NT2/D1 (cell line): ENCODE results near the gene CACNA1C.

ENCODE experiments used
- YY1 ChIP-seq: IDR thresholded peaks from 2 replicates; pipeline ENCODE4 v1.6.1; 2011; ENCODE audit not compliant: insufficient read length, insufficient read depth
- ZNF274 ChIP-seq: IDR thresholded peaks from 2 replicates; pipeline ENCODE4 v1.6.1; 2011; ENCODE audit warnings: mild to moderate bottlenecking, low read depth, low read length

DNA sequence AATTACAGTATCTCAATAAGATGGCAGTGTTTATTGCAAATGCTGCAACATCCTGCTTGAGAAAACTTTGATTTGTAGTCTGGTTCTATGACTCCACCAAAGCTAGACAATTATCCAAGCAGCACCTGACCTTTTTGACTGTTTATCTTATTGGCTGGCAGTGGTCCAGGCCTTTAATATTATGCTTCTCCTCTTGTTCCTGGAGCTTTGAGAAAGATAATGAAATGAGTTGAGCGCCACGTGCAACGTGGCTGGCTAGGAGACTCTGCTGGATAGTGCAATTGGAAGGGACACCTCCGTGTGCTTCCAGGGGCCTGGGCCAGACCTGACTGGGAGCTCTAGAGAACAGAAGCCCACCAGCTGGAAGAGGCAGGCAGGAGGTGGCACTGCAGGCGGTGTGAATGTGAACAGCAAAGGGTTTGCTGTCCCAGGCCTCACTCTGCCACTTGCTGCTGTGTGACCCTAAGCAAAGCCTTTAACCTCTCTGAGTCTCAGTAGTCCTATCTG is 349.3 kb downstream of the CACNA1C start:
- TF ChIP-seq YY1 (no peak), ZNF274 (no peak)
